Measurements from ENCODE around the gene SLX1A.
"Not testable (repeated sequence)": the region's sequence is repeated elsewhere in the genome, so short reads cannot be mapped to it uniquely, and the experiment has no call there.

GRCh38 chr16:30170145-30170544 is 23.5 kb upstream of the SLX1A start:
- not testable (repeated sequence) for TF ChIP-seq POLR2A (IDR thresholded peaks at IDR 0.05; ENCODE audit: low read length); GATA1 (IDR thresholded peaks at IDR 0.05; ENCODE audit: low read depth, low read length)

Data from erythroblast (primary cell).